NCI-H2171 treated with DMSO at 0.1 percent for 48 hours (cell line): Measurements from ENCODE around the gene LRRTM4.
"Not testable (repeated sequence)": the region's sequence is repeated elsewhere in the genome, so short reads cannot be mapped to it uniquely, and the experiment has no call there.

Experiments
- DNase-seq: peaks from one replicate; lab custom pipeline; 2025; lab: John Stamatoyannopoulos, UW

The LRRTM4 gene

GRCh38 chr2:77169426-77169825, 352.8 kb downstream of the LRRTM4 start:
- no peak for DNase-seq

GRCh38 chr2:77164021-77164420, 358.2 kb downstream of the LRRTM4 start:
- DNase-seq: not testable (repeated sequence)

GRCh38 chr2:77161009-77161408, 361.2 kb downstream of the LRRTM4 start:
- DNase-seq: no peak

- DNase-seq: no peak
These were observed 365.6 kb downstream of the LRRTM4 start for GRCh38 chr2:77156599-77156998.

- no peak for DNase-seq
These were observed 366.7 kb downstream of the LRRTM4 start for GRCh38 chr2:77155511-77155910.

- DNase-seq: no peak
These were observed 372.6 kb downstream of the LRRTM4 start for GRCh38 chr2:77149565-77149964.

GRCh38 chr2:77147153-77147552, 375.0 kb downstream of the LRRTM4 start:
- DNase-seq: peak; percentile 1

- no peak for DNase-seq
These were observed 377.4 kb downstream of the LRRTM4 start for GRCh38 chr2:77144772-77145171.

GRCh38 chr2:77142141-77142540, 380.0 kb downstream of the LRRTM4 start:
- no peak for DNase-seq

GRCh38 chr2:77128479-77128878, 393.7 kb downstream of the LRRTM4 start:
- DNase-seq: not testable (repeated sequence)

GRCh38 chr2:77127345-77127744, 394.8 kb downstream of the LRRTM4 start:
- DNase-seq: no peak

- no peak for DNase-seq
These were observed 400.7 kb downstream of the LRRTM4 start for GRCh38 chr2:77121518-77121917.

GRCh38 chr2:77119333-77119732, 402.8 kb downstream of the LRRTM4 start:
- DNase-seq: no peak

- no peak for DNase-seq
These were observed 413.3 kb downstream of the LRRTM4 start for GRCh38 chr2:77108915-77109314.

- DNase-seq: no peak
These were observed 417.2 kb downstream of the LRRTM4 start for GRCh38 chr2:77105008-77105407.

GRCh38 chr2:77104554-77104953, 417.6 kb downstream of the LRRTM4 start:
- no peak for DNase-seq

GRCh38 chr2:77102927-77103326, 419.2 kb downstream of the LRRTM4 start:
- DNase-seq: no peak

- no peak for DNase-seq
These were observed 420.3 kb downstream of the LRRTM4 start for GRCh38 chr2:77101796-77102452.

GRCh38 chr2:77099961-77100360, 422.2 kb downstream of the LRRTM4 start:
- no peak for DNase-seq

GRCh38 chr2:77095525-77095924, 426.7 kb downstream of the LRRTM4 start:
- not testable (repeated sequence) for DNase-seq

GRCh38 chr2:77095096-77095495, 427.1 kb downstream of the LRRTM4 start:
- no peak for DNase-seq

GRCh38 chr2:77088424-77088823, 433.8 kb downstream of the LRRTM4 start:
- not testable (repeated sequence) for DNase-seq

GRCh38 chr2:77087987-77088414, 434.2 kb downstream of the LRRTM4 start:
- no peak for DNase-seq

- no peak for DNase-seq
These were observed 435.7 kb downstream of the LRRTM4 start for GRCh38 chr2:77086478-77086877.
